Activated naive CD4-positive, alpha-beta T cell treated with anti-CD3 and anti-CD28 coated beads, Interleukin-2, amount 50 U/mL, for 24 hours (primary cell): ENCODE measurements around the gene ABHD8.
A peak's percentile ranks its signal among the peaks of the same experiment; 100 is the strongest.
"Not testable (repeated sequence)": the region's sequence is repeated elsewhere in the genome, so short reads cannot be mapped to it uniquely, and the experiment has no call there.

ENCODE experiments used
- H3K27ac Mint-ChIP-seq: one replicate; pipeline ENCODE4 v1.8.0; 2021; ENCODE audit warnings: mild to moderate bottlenecking, mixed read lengths
- H3K27me3 Mint-ChIP-seq: one replicate; pipeline ENCODE4 v1.8.0; 2021; ENCODE audit warnings: mixed read lengths
- H3K36me3 Mint-ChIP-seq: one replicate; pipeline ENCODE4 v1.8.0; 2021; ENCODE audit warnings: mixed read lengths
- H3K4me1 Mint-ChIP-seq: one replicate; pipeline ENCODE4 v1.8.0; 2021; ENCODE audit warnings: mixed read lengths
- H3K4me3 Mint-ChIP-seq: one replicate; pipeline ENCODE4 v1.8.0; 2021; ENCODE audit warnings: mild to moderate bottlenecking, mixed read lengths
- H3K9me3 Mint-ChIP-seq: one replicate; pipeline ENCODE4 v1.8.0; 2021; ENCODE audit warnings: mixed read lengths

The ABHD8 gene

GRCh38 chr19:17274892-17275291 is 28.3 kb downstream of the ABHD8 start:
- not testable (repeated sequence) for H3K27ac Mint-ChIP-seq, H3K4me1 Mint-ChIP-seq, H3K4me3 Mint-ChIP-seq, H3K9me3 Mint-ChIP-seq, H3K36me3 Mint-ChIP-seq, H3K27me3 Mint-ChIP-seq

GRCh38 chr19:17268754-17269153 is 34.5 kb downstream of the ABHD8 start:
- Mint-ChIP-seq H3K36me3 (peaks cover 2% of the 10 kb centered on the region), H3K9me3 (no peaks in the 10 kb centered on the region), H3K27ac (no peak overlapping the region), H3K4me1 (peaks cover 22% of the 10 kb centered on the region), H3K27me3 (no peaks in the 10 kb centered on the region), H3K4me3 (peak overlapping the region; percentile 96)

GRCh38 chr19:17266975-17267788 is 36.0 kb downstream of the ABHD8 start, which contains the start of gene BABAM1:
Gene BABAM1, plus strand, starts transcription at chr19:17267443. Its CDS starts 1,364 bp downstream, at chr19:17268807.
- H3K9me3 Mint-ChIP-seq = no peaks in the 10 kb centered on the region
- H3K27me3 Mint-ChIP-seq = no peaks in the 10 kb centered on the region
- H3K36me3 Mint-ChIP-seq = no peaks in the 10 kb centered on the region
- H3K27ac Mint-ChIP-seq = peak within 1 kb of the TSS; percentile 48
- H3K4me3 Mint-ChIP-seq = peak within 1 kb of the TSS; percentile 96
- H3K4me1 Mint-ChIP-seq = peaks cover 22% of the 10 kb centered on the region

- peak overlapping the region; percentile 96 for H3K4me3 Mint-ChIP-seq
- peak overlapping the region; percentile 48 for H3K27ac Mint-ChIP-seq
- no peaks in the 10 kb centered on the region for H3K27me3 Mint-ChIP-seq
- no peaks in the 10 kb centered on the region for H3K36me3 Mint-ChIP-seq
- peaks cover 22% of the 10 kb centered on the region for H3K4me1 Mint-ChIP-seq
- no peaks in the 10 kb centered on the region for H3K9me3 Mint-ChIP-seq
Measured at GRCh38 chr19:17266589-17266974, 36.6 kb downstream of the ABHD8 start.

GRCh38 chr19:17266026-17266425 is 37.2 kb downstream of the ABHD8 start:
- no peak overlapping the region for H3K4me3 Mint-ChIP-seq
- no peaks in the 10 kb centered on the region for H3K9me3 Mint-ChIP-seq
- no peaks in the 10 kb centered on the region for H3K27me3 Mint-ChIP-seq
- no peaks in the 10 kb centered on the region for H3K36me3 Mint-ChIP-seq
- peaks cover 23% of the 10 kb centered on the region for H3K4me1 Mint-ChIP-seq
- no peak overlapping the region for H3K27ac Mint-ChIP-seq

- Mint-ChIP-seq H3K27ac (peak within 1 kb of the TSS; percentile 55), H3K4me1 (peaks cover 28% of the 10 kb centered on the region), H3K27me3 (no peaks in the 10 kb centered on the region), H3K4me3 (no peak within 1 kb of the TSS), H3K36me3 (no peaks in the 10 kb centered on the region), H3K9me3 (no peaks in the 10 kb centered on the region)
Measured at GRCh38 chr19:17264641-17264979, 38.6 kb downstream of the ABHD8 start, which contains the start of gene USHBP1. Gene USHBP1, minus strand, starts transcription at chr19:17264745. Its CDS starts 446 bp downstream, at chr19:17264299.

GRCh38 chr19:17263712-17264640 is 39.2 kb downstream of the ABHD8 start:
- Mint-ChIP-seq H3K27me3 (no peaks in the 10 kb centered on the region), H3K27ac (peak overlapping the region; percentile 55), H3K4me1 (peaks cover 28% of the 10 kb centered on the region), H3K9me3 (no peaks in the 10 kb centered on the region), H3K36me3 (no peaks in the 10 kb centered on the region), H3K4me3 (no peak overlapping the region)

- Mint-ChIP-seq H3K36me3 (no peaks in the 10 kb centered on the region), H3K27me3 (no peaks in the 10 kb centered on the region), H3K27ac (no peak overlapping the region), H3K4me3 (no peak overlapping the region), H3K9me3 (no peaks in the 10 kb centered on the region), H3K4me1 (peaks cover 19% of the 10 kb centered on the region)
Measured at GRCh38 chr19:17262557-17262956, 40.7 kb downstream of the ABHD8 start.

GRCh38 chr19:17260842-17261325 is 42.3 kb downstream of the ABHD8 start:
- H3K4me3 Mint-ChIP-seq = no peak overlapping the region
- H3K4me1 Mint-ChIP-seq = peaks cover 13% of the 10 kb centered on the region
- peak overlapping the region; percentile 20 for H3K27ac Mint-ChIP-seq

GRCh38 chr19:17259934-17260333 is 43.3 kb downstream of the ABHD8 start:
- H3K9me3 Mint-ChIP-seq = no peaks in the 10 kb centered on the region
- no peak overlapping the region for H3K27ac Mint-ChIP-seq
- no peaks in the 10 kb centered on the region for H3K36me3 Mint-ChIP-seq
- H3K27me3 Mint-ChIP-seq = no peaks in the 10 kb centered on the region
- H3K4me3 Mint-ChIP-seq = no peak overlapping the region
- H3K4me1 Mint-ChIP-seq = peaks cover 13% of the 10 kb centered on the region

More at GRCh38 chr19:17260842-17261325, 42.3 kb downstream of the ABHD8 start:
- Mint-ChIP-seq H3K27me3 (no peaks in the 10 kb centered on the region), H3K36me3 (no peaks in the 10 kb centered on the region), H3K9me3 (no peaks in the 10 kb centered on the region)

GRCh38 chr19:17259118-17259780 is 44.0 kb downstream of the ABHD8 start:
- H3K27me3 Mint-ChIP-seq = no peaks in the 10 kb centered on the region
- no peak overlapping the region for H3K27ac Mint-ChIP-seq
- H3K9me3 Mint-ChIP-seq = no peaks in the 10 kb centered on the region
- peaks cover 6% of the 10 kb centered on the region for H3K4me1 Mint-ChIP-seq
- H3K4me3 Mint-ChIP-seq = no peak overlapping the region
- no peaks in the 10 kb centered on the region for H3K36me3 Mint-ChIP-seq

GRCh38 chr19:17256130-17256529 is 47.1 kb downstream of the ABHD8 start:
- Mint-ChIP-seq H3K27ac (no peak overlapping the region), H3K36me3 (no peaks in the 10 kb centered on the region), H3K27me3 (no peaks in the 10 kb centered on the region), H3K9me3 (no peaks in the 10 kb centered on the region), H3K4me3 (no peak overlapping the region), H3K4me1 (peaks cover 6% of the 10 kb centered on the region)

- H3K27ac Mint-ChIP-seq = no peak overlapping the region
- no peak overlapping the region for H3K4me3 Mint-ChIP-seq
- no peaks in the 10 kb centered on the region for H3K4me1 Mint-ChIP-seq
- no peaks in the 10 kb centered on the region for H3K36me3 Mint-ChIP-seq
- no peaks in the 10 kb centered on the region for H3K27me3 Mint-ChIP-seq
- H3K9me3 Mint-ChIP-seq = no peaks in the 10 kb centered on the region
Measured at GRCh38 chr19:17255150-17255621, 48.0 kb downstream of the ABHD8 start.

- H3K4me3 Mint-ChIP-seq = no peak overlapping the region
Measured at GRCh38 chr19:17254636-17255035, 48.6 kb downstream of the ABHD8 start.

GRCh38 chr19:17249887-17250548 is 53.2 kb downstream of the ABHD8 start:
- Mint-ChIP-seq H3K4me1 (peaks cover 6% of the 10 kb centered on the region), H3K36me3 (no peaks in the 10 kb centered on the region), H3K27ac (no peak overlapping the region), H3K9me3 (no peaks in the 10 kb centered on the region), H3K4me3 (no peak overlapping the region), H3K27me3 (no peaks in the 10 kb centered on the region)

More at GRCh38 chr19:17254636-17255035, 48.6 kb downstream of the ABHD8 start:
- Mint-ChIP-seq H3K9me3 (no peaks in the 10 kb centered on the region), H3K36me3 (no peaks in the 10 kb centered on the region), H3K4me1 (no peaks in the 10 kb centered on the region), H3K27me3 (no peaks in the 10 kb centered on the region), H3K27ac (no peak overlapping the region)
